GM18909 (cell line): ENCODE results near the gene TMEM109.

Experiments
- ATAC-seq: cut with Tn5 transposase; IDR thresholded peaks from one replicate; pipeline ENCODE4 v1.9.1; 2021; ENCODE audit warnings: mild to moderate bottlenecking; ENCODE audit not compliant: unreplicated experiment, poor library complexity

Gene TMEM109

DNA sequence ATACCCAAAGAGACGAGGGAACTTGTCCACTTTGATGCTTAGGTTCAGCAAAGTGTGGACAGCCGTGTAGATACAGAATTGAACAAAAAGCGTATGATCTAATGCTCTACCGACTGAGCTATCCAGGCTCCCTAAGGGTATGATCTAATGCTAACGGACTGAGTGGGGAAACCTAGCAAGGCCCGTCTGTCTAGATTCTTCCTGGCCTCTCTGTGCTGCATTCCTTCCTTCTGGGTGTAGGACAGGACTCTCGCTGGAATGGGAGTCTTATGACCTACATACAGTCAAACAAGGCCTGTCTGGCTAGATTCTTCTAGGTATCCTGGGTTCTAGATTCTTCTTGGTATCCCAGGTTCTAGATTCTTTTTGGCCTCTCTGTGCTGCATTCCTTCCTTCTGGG, 46.4 kb downstream of the TMEM109 start:
- ATAC-seq: no peak

DNA sequence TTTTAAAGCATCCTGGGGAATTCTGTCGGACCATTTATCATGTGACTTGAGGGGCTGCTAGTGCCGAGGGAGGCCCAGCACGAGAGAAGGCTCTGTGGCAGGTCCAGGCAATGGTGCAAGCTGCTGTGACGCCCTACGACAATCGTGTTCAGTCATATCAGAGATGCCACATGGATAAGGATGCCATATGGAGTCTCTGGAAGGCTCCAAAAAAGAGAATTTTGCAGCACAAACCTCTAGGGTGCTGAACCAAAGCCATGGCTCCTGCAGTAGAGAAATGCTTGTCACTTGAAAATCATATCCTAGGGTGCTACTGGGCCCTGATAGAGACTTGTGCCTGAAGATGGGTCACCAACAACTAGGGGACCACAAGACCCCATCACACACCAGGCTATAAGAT, 50.8 kb downstream of the TMEM109 start:
- no peak for ATAC-seq

GRCh38 chr11:60966890-60967289, 52.9 kb downstream of the TMEM109 start:
- ATAC-seq: no peak

- ATAC-seq: no peak
Measured at GRCh38 chr11:60968223-60968622, 54.3 kb downstream of the TMEM109 start.

DNA sequence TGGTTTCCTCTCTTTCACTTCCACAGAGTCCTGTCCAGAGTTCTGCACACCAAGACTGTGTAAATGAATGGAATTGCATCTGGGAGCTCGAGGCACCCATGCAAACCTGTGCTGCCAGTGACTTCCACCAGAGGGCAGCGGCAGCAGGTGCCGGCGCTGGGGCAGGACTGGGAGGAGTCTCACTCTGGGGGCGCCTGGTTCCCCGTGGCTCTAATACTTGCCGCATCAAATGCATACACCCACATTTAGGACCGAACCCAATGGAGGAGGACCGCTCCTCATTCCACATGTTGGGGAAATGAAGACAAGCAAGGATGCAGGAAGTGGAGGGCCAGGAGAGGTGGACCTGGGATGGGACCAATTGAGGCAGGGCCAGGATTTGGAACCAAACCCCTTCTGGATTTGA, 56.4 kb downstream of the TMEM109 start:
- no peak for ATAC-seq

DNA sequence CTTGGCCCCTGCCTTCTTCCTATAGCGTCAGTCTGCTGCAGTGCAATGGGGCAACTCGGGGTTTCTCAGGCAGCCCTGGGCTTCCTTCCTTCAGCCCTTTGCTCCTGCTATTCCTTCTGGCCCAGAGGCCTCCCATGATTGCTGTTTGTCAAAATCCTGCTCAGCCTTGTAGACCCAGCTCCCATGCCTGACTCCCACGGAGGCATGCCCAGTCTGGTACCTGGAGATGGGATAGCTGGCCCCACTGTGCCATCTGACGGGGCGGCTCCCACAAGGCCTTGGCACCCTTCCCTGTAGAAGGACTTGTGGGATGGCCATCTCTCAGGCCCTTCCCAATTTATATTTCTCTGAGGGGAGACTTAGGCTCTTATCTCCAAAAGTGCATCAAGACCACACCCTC, 56.9 kb downstream of the TMEM109 start:
- no peak for ATAC-seq

- ATAC-seq: no peak
Measured at GRCh38 chr11:60971520-60971919, 57.6 kb downstream of the TMEM109 start, which contains the start of gene CD6. CD6 (plus strand) TSS chr11:60971680; CDS start chr11:60971866, 186 bp downstream.

DNA sequence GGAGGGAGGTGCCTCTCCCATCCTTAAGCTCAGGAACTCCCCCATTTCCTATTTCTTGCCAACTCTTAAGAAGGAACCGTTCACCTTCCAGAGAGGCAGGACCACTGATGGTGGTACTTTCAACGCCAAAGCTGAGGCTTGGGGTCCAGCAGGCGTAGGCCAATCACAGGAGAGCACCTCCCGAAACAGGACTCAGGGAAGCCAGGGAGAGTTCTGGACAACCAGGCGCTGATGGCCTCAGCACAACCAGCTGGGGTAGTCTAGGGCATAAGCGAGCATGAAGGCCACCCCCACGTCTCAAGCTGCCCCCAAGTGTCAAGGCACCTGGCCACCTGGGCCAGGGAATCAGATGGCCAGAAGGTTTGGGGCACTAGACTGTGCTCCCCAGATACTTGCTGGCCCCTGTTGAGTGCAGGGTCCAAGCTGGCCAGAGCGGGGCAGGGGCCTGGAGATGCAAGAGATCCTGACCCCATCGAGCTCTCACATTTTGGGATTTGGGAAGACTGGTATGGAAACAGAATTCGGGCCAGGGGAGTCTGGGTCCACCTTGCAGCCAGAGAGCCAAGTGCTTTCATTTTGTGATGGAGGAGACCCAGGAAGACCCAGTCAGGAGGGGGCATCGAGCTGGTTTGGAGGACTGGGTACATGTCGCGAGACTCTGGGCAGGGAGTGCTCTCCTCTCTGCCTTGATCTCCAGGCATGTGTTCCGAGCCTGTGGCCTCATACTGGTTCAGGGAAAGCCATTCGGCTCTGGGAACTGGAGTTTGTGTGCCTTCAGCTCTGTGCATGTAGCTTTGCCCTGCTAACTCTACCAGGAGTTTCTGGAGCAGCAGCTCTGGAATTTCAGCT, 58.4 kb downstream of the TMEM109 start:
- no peak for ATAC-seq
